Measurements from ENCODE around the gene CRAT. TPM values are rescaled to one million over a fixed set of nuclear protein-coding genes. Genes with fewer than 3 reads are reported as not detected.

Gene CRAT
- total RNA-seq, 1 donor from 2014 or later = 13.7 TPM

DNA sequence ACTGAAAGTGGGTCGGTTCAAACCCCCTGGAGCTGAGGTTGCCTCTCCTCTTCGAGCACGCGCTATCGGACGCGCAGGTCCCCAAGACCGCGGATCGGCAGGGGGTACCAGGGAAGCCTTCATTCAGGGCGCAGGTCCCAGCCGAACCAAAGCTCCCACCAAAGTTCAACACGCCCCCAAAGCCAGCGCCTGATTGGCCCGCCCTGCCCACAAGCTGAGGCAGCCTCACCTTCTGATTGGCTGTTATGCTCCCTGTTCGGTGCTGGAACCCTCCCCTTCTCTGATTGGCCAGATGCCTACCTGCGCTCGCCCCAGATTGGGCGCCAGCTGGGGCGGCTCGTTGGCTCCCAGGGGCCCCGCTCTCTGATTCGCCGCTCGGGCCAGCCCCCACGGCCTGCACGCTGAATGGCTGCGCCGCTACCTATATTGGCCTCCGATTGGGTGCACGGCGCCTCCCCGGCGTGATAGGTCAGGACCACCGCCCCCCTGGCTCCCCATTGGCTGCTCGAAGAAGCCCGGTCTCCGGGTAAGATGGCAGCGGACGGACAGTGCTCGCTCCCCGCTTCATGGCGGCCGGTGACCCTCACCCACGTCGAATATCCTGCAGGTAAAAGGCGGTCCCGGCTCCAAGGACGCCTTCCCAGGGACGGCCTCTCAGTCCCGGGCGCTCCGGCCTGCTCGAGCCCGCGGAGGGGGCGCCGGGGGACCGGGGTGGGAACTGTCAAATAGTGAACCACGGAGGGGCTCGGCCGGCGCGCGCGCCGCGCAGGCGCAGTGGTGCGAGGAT lies 29.8 kb downstream of the CRAT start, which contains the start of gene DOLPP1:
TSS of gene DOLPP1 (plus strand) at position 511 of the 787 bp plus-strand sequence. CDS start at position 532, 21 bp downstream.
- TF ChIP-seq, protein P1, sequence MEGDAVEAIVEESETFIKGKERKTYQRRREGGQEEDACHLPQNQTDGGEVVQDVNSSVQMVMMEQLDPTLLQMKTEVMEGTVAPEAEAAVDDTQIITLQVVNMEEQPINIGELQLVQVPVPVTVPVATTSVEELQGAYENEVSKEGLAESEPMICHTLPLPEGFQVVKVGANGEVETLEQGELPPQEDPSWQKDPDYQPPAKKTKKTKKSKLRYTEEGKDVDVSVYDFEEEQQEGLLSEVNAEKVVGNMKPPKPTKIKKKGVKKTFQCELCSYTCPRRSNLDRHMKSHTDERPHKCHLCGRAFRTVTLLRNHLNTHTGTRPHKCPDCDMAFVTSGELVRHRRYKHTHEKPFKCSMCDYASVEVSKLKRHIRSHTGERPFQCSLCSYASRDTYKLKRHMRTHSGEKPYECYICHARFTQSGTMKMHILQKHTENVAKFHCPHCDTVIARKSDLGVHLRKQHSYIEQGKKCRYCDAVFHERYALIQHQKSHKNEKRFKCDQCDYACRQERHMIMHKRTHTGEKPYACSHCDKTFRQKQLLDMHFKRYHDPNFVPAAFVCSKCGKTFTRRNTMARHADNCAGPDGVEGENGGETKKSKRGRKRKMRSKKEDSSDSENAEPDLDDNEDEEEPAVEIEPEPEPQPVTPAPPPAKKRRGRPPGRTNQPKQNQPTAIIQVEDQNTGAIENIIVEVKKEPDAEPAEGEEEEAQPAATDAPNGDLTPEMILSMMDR (IDR thresholded peaks at IDR 0.05; ENCODE audit: insufficient read depth, low read length, severe bottlenecking) = no peak
- no peak for FAIRE-seq

DNA sequence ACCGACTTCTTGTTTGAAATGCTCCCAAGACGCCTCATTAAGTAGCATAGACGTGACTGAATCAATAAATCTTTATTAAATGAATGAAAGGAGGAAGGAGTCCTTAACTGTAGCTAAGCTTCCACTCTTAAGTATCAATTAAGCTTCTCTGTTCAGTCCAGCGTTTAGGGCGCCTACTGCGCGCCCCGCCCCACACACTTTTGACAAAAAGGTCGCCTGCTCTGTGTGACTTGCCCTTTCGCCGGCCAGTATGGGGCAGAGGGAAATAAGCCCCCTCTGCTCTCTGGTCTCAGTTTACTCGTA lies 30.3 kb downstream of the CRAT start:
- FAIRE-seq (no peak), DNase-seq (ENCODE audit: low read depth) (no peak)
- Histone ChIP-seq H3K4me3 (ENCODE audit: low read depth, low read length) (peak overlapping the region; percentile 63), H3K27me3 (ENCODE audit: control insufficient read depth, insufficient read depth, low read length) (no peaks in the 10 kb centered on the region), H3K36me3 (ENCODE audit: control insufficient read depth, insufficient read depth, low read length) (peaks cover 1% of the 10 kb centered on the region)
- TF ChIP-seq, protein P1 (IDR thresholded peaks at IDR 0.05; ENCODE audit: insufficient read depth, low read length, severe bottlenecking) = no peak

More for the DNA sequence above, 29.8 kb downstream of the CRAT start, which contains the start of gene DOLPP1:
- no peaks in the 10 kb centered on the region for H3K27me3 ChIP-seq (ENCODE audit: control insufficient read depth, insufficient read depth, low read length)
- peak within 1 kb of the TSS; percentile 63 for H3K4me3 ChIP-seq (ENCODE audit: low read depth, low read length)
- peak; percentile 95 for DNase-seq (ENCODE audit: low read depth)
- H3K36me3 ChIP-seq (ENCODE audit: control insufficient read depth, insufficient read depth, low read length) = peaks cover 6% of the 10 kb centered on the region

DNA sequence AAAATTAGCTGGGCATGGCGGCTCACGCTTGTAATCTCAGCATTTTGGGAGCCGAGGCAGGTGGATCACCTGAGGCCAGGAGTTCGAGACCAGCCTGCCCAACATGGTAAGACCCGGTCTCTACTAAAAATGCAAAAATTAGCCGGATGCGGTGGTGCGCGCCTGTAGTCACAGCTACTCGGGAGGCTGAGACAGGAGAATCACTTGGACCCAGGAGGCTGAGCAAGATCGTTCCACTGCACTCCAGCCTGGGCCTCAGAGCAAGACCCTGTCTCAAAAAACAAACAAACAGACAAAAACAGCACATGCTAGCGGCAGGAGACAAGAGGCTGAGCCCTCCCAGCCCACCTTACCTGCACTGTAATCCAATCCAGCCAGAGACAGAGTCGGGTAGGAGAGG lies 30.8 kb downstream of the CRAT start:
- DNase-seq (ENCODE audit: low read depth) (no peak), FAIRE-seq (no peak)
- TF ChIP-seq, protein P1 (IDR thresholded peaks at IDR 0.05; ENCODE audit: insufficient read depth, low read length, severe bottlenecking) = no peak
- H3K36me3 ChIP-seq (ENCODE audit: control insufficient read depth, insufficient read depth, low read length) = no peaks in the 10 kb centered on the region
- no peaks in the 10 kb centered on the region for H3K27me3 ChIP-seq (ENCODE audit: control insufficient read depth, insufficient read depth, low read length)
- no peak overlapping the region for H3K4me3 ChIP-seq (ENCODE audit: low read depth, low read length)

DNA sequence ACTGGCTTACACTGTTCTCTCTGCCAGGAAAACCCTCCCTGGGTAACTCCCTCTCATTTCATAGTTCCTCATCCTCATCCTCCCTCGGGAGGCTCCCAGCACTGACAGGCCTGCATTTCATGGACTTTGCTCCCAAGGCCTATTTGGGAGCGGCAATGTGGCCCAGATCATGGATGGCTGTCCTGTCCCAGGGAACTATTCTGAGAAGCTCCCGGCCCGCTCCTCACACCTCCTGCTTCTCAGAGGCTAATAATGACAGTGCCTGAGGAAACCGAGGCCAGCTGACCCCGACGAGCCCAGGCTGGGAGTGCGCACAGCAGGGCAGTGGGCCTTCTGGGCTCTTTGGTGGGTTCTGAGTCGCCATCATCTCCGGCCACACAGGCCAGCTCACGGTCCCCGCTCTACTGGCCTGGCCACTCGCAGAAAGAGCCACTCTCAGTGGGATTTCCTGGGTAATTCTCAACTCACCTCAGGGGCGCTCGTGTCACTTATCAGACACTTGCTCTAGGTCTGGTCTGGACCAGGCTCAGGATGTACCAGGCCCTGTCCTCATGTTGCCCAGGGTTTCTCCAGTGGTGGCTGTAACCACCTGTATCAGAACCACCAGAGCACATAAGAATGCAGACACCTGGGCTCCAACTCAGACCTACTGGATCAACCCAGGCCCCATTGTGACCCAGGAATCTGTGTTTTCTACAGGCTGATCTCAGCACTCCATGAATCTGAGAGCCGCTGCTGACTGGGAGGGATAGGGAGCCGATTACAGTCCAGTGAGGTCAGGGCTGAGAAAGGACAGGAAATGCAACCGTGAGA lies 31.7 kb downstream of the CRAT start:
- Histone ChIP-seq H3K36me3 (ENCODE audit: control insufficient read depth, insufficient read depth, low read length) (no peaks in the 10 kb centered on the region), H3K27me3 (ENCODE audit: control insufficient read depth, insufficient read depth, low read length) (no peaks in the 10 kb centered on the region), H3K4me3 (ENCODE audit: low read depth, low read length) (no peak overlapping the region)
- DNase-seq (ENCODE audit: low read depth) = no peak
- no peak for FAIRE-seq
- TF ChIP-seq, protein P1 (IDR thresholded peaks at IDR 0.05; ENCODE audit: insufficient read depth, low read length, severe bottlenecking) = no peak

DNA sequence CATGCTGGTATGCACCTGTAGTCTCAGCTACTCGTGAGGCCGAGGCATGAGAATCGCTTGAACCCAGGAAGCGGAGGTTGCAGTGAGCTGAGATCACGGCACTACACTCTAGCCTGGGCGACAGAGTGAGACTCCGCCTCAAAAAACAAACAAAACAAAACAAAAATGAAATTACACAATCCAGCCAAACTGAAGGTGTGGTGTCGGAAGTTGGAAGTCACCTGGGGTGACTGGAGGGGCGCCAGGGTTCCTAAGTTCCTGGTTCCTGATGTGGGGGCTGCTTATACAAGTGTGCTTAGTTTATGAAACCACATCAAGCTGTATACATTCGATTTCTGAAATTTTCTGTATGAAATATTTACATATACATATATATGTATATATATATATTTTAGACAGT lies 33.4 kb downstream of the CRAT start:
- FAIRE-seq (no peak), DNase-seq (ENCODE audit: low read depth) (peak; percentile 13)
- TF ChIP-seq, protein P1 (IDR thresholded peaks at IDR 0.05; ENCODE audit: insufficient read depth, low read length, severe bottlenecking) = no peak

More for the DNA sequence above, 33.4 kb downstream of the CRAT start:
- Histone ChIP-seq H3K4me3 (ENCODE audit: low read depth, low read length) (no peak overlapping the region), H3K36me3 (ENCODE audit: control insufficient read depth, insufficient read depth, low read length) (no peaks in the 10 kb centered on the region), H3K27me3 (ENCODE audit: control insufficient read depth, insufficient read depth, low read length) (no peaks in the 10 kb centered on the region)
